HG03378 (cell line): ENCODE data around the gene PDCD5.
"Not testable (repeated sequence)": the region's sequence is repeated elsewhere in the genome, so short reads cannot be mapped to it uniquely, and the experiment has no call there.

ENCODE experiments used
- ATAC-seq: cut with Tn5 transposase; IDR thresholded peaks from one replicate; pipeline ENCODE4 v1.9.1; 2021; ENCODE audit warnings: mild to moderate bottlenecking, moderate library complexity; ENCODE audit not compliant: unreplicated experiment

PDCD5 gene

GRCh38 chr19:32580901-32581704, at the start of gene PDCD5:
Gene PDCD5 (plus strand): TSS chr19:32581190. CDS start chr19:32581262, 72 bp downstream.
- ATAC-seq: peak; percentile 80

GRCh38 chr19:32532233-32532632, 48.8 kb upstream of the PDCD5 start:
- ATAC-seq: no peak

- no peak for ATAC-seq
Observed at GRCh38 chr19:32537580-32537979, 43.4 kb upstream of the PDCD5 start.

- no peak for ATAC-seq
Observed at GRCh38 chr19:32539240-32539916, 41.6 kb upstream of the PDCD5 start.

GRCh38 chr19:32540621-32541020, 40.4 kb upstream of the PDCD5 start:
- ATAC-seq: no peak

- not testable (repeated sequence) for ATAC-seq
Observed at GRCh38 chr19:32541376-32541775, 39.6 kb upstream of the PDCD5 start.

GRCh38 chr19:32542477-32543108, 38.4 kb upstream of the PDCD5 start:
- no peak for ATAC-seq

- no peak for ATAC-seq
Observed at GRCh38 chr19:32543115-32543900, 37.7 kb upstream of the PDCD5 start.

GRCh38 chr19:32544917-32545316, 36.1 kb upstream of the PDCD5 start:
- ATAC-seq: no peak

GRCh38 chr19:32550666-32551065, 30.3 kb upstream of the PDCD5 start:
- no peak for ATAC-seq

GRCh38 chr19:32555786-32556185, 25.2 kb upstream of the PDCD5 start:
- no peak for ATAC-seq

- ATAC-seq: no peak
Observed at GRCh38 chr19:32558607-32559228, 22.3 kb upstream of the PDCD5 start.

GRCh38 chr19:32563761-32564160, 17.2 kb upstream of the PDCD5 start:
- no peak for ATAC-seq

- no peak for ATAC-seq
Observed at GRCh38 chr19:32566246-32566830, 14.7 kb upstream of the PDCD5 start.

GRCh38 chr19:32567486-32567885, 13.5 kb upstream of the PDCD5 start:
- ATAC-seq: no peak

GRCh38 chr19:32570081-32570785, 10.8 kb upstream of the PDCD5 start:
- no peak for ATAC-seq

GRCh38 chr19:32571471-32572075, 9.4 kb upstream of the PDCD5 start:
- not testable (repeated sequence) for ATAC-seq

- not testable (repeated sequence) for ATAC-seq
Observed at GRCh38 chr19:32572700-32573491, 8.1 kb upstream of the PDCD5 start.

- ATAC-seq: no peak
Observed at GRCh38 chr19:32573492-32573794, 7.5 kb upstream of the PDCD5 start.
